ENCODE data around the gene PRPF8. TPM values are rescaled to one million over a fixed set of nuclear protein-coding genes. Genes with fewer than 3 reads are reported as not detected.

The PRPF8 gene
- total and polyA plus RNA-seq, 2 experiments from 2014 or later, result 178 to 246 TPM

DNA sequence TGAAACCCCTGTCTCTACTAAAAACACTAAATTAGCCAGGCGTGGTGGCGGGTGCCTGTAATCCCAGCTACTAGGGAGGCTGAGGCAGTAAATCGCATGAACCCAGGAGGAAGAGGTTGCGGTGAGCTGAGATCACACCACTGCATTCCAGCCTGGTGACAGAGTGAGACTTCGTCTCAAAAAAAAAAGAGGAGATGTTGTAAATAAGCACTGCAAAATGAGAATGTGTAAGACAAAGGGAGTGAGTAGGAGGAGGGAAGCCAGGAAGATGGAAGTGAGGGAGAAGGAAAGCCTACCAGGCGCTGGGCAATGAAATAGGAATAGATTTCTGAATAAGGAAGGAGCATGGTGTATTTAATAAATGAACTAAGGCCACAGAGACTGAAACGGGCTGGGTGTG, 8.7 kb upstream of the PRPF8 start (continued):
- no peak for TF ChIP-seq ZNF331 (CRISPR knock-in tag; IDR thresholded peaks at IDR 0.05; ENCODE audit: low read depth)
- TF ChIP-seq, protein P1, sequence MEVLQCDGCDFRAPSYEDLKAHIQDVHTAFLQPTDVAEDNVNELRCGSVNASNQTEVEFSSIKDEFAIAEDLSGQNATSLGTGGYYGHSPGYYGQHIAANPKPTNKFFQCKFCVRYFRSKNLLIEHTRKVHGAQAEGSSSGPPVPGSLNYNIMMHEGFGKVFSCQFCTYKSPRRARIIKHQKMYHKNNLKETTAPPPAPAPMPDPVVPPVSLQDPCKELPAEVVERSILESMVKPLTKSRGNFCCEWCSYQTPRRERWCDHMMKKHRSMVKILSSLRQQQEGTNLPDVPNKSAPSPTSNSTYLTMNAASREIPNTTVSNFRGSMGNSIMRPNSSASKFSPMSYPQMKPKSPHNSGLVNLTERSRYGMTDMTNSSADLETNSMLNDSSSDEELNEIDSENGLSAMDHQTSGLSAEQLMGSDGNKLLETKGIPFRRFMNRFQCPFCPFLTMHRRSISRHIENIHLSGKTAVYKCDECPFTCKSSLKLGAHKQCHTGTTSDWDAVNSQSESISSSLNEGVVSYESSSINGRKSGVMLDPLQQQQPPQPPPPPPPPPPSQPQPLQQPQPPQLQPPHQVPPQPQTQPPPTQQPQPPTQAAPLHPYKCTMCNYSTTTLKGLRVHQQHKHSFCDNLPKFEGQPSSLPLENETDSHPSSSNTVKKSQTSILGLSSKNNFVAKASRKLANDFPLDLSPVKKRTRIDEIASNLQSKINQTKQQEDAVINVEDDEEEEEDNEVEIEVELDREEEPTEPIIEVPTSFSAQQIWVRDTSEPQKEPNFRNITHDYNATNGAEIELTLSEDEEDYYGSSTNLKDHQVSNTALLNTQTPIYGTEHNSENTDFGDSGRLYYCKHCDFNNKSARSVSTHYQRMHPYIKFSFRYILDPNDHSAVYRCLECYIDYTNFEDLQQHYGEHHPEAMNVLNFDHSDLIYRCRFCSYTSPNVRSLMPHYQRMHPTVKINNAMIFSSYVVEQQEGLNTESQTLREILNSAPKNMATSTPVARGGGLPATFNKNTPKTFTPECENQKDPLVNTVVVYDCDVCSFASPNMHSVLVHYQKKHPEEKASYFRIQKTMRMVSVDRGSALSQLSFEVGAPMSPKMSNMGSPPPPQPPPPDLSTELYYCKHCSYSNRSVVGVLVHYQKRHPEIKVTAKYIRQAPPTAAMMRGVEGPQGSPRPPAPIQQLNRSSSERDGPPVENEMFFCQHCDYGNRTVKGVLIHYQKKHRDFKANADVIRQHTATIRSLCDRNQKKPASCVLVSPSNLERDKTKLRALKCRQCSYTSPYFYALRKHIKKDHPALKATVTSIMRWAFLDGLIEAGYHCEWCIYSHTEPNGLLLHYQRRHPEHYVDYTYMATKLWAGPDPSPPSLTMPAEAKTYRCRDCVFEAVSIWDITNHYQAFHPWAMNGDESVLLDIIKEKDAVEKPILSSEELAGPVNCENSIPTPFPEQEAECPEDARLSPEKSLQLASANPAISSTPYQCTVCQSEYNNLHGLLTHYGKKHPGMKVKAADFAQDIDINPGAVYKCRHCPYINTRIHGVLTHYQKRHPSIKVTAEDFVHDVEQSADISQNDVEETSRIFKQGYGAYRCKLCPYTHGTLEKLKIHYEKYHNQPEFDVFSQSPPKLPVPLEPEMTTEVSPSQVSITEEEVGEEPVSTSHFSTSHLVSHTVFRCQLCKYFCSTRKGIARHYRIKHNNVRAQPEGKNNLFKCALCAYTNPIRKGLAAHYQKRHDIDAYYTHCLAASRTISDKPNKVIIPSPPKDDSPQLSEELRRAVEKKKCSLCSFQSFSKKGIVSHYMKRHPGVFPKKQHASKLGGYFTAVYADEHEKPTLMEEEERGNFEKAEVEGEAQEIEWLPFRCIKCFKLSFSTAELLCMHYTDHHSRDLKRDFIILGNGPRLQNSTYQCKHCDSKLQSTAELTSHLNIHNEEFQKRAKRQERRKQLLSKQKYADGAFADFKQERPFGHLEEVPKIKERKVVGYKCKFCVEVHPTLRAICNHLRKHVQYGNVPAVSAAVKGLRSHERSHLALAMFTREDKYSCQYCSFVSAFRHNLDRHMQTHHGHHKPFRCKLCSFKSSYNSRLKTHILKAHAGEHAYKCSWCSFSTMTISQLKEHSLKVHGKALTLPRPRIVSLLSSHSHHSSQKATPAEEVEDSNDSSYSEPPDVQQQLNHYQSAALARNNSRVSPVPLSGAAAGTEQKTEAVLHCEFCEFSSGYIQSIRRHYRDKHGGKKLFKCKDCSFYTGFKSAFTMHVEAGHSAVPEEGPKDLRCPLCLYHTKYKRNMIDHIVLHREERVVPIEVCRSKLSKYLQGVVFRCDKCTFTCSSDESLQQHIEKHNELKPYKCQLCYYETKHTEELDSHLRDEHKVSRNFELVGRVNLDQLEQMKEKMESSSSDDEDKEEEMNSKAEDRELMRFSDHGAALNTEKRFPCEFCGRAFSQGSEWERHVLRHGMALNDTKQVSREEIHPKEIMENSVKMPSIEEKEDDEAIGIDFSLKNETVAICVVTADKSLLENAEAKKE (CRISPR knock-in tag; IDR thresholded peaks at IDR 0.05), result no peak
- no peak for TF ChIP-seq POLR2AphosphoS5 (IDR thresholded peaks at IDR 0.05; ENCODE audit: low read depth)
- no peak for TF ChIP-seq ZNF114 (CRISPR knock-in tag; IDR thresholded peaks at IDR 0.05)
- TF ChIP-seq STAT1 (IDR thresholded peaks at IDR 0.05; ENCODE audit: unreplicated experiment), result no peak
- TF ChIP-seq JUNB (IDR thresholded peaks at IDR 0.05; ENCODE audit: unreplicated experiment), result no peak
- no peak for TF ChIP-seq EZH2 (IDR thresholded peaks at IDR 0.05; ENCODE audit: low read depth, unreplicated experiment)

GRCh38 chr17:1690544-1691221, 6.0 kb upstream of the PRPF8 start:
- no peaks in the 10 kb centered on the region for H3F3A ChIP-seq (replicated peaks; ENCODE audit: low read depth)
- peaks cover 13% of the 10 kb centered on the region for H3K27me3 Mint-ChIP-seq (ENCODE audit: insufficient read depth, low read depth, poor library complexity)
- no peak for ATAC-seq
- TF ChIP-seq EZH2 (IDR thresholded peaks at IDR 0.05; ENCODE audit: low read depth, unreplicated experiment) (no peak), CREB1 (CRISPR knock-in tag; IDR thresholded peaks at IDR 0.05; ENCODE audit: low read depth) (no peak), ZNF331 (CRISPR knock-in tag; IDR thresholded peaks at IDR 0.05; ENCODE audit: low read depth) (no peak), STAT1 (IDR thresholded peaks at IDR 0.05; ENCODE audit: unreplicated experiment) (no peak), NANOG (IDR thresholded peaks at IDR 0.05; ENCODE audit: borderline replicate concordance) (no peak)
- TF ChIP-seq, protein P2, sequence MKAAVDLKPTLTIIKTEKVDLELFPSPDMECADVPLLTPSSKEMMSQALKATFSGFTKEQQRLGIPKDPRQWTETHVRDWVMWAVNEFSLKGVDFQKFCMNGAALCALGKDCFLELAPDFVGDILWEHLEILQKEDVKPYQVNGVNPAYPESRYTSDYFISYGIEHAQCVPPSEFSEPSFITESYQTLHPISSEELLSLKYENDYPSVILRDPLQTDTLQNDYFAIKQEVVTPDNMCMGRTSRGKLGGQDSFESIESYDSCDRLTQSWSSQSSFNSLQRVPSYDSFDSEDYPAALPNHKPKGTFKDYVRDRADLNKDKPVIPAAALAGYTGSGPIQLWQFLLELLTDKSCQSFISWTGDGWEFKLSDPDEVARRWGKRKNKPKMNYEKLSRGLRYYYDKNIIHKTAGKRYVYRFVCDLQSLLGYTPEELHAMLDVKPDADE (IDR thresholded peaks at IDR 0.05), result no peak

More at GRCh38 chr17:1690544-1691221, 6.0 kb upstream of the PRPF8 start:
- Mint-ChIP-seq H3K9me3 (peaks cover 34% of the 10 kb centered on the region), H3K36me3 (ENCODE audit: low read depth) (peaks cover 17% of the 10 kb centered on the region), H3K4me3 (no peak overlapping the region), H3K4me1 (no peaks in the 10 kb centered on the region; the same call in 2 of the 3 replicates), H3K27ac (no peak overlapping the region)
- no peak for DNase-seq (ENCODE audit: low spot score)
- Histone ChIP-seq H3K27me3 (ENCODE audit: insufficient read depth) (no peaks in the 10 kb centered on the region), H3K27ac (ENCODE audit: low read depth) (no peak overlapping the region), H3K36me3 (ENCODE audit: insufficient read depth) (no peaks in the 10 kb centered on the region), H2AFZ (no peak overlapping the region), H3K4me1 (ENCODE audit: insufficient read depth) (no peaks in the 10 kb centered on the region), H4K20me1 (replicated peaks; ENCODE audit: insufficient read depth) (no peaks in the 10 kb centered on the region), H3K79me2 (replicated peaks; ENCODE audit: insufficient read depth) (no peaks in the 10 kb centered on the region), H3K4me2 (no peak overlapping the region), H3K4me3 (no peak overlapping the region), H3K9me2 (ENCODE audit: insufficient read depth) (no peaks in the 10 kb centered on the region; the same call in 1 of the 2 replicates)
